IPS-18a (cell line): ENCODE results near the gene CD101.

Experiments
- H3K27ac ChIP-seq: one replicate; pipeline ENCODE4 v1.5.1; 2013; ENCODE audit warnings: low read length
- H3K27me3 ChIP-seq: one replicate; pipeline ENCODE4 v1.6.1; 2013; ENCODE audit warnings: mild to moderate bottlenecking, low read length; ENCODE audit not compliant: control insufficient read depth, insufficient read depth
- H3K36me3 ChIP-seq: one replicate; pipeline ENCODE4 v1.6.1; 2013; ENCODE audit warnings: low read depth, low read length; ENCODE audit not compliant: control insufficient read depth
- H3K4me1 ChIP-seq: one replicate; pipeline ENCODE4 v1.6.1; 2013; ENCODE audit warnings: low read depth, low read length; ENCODE audit not compliant: control insufficient read depth
- H3K4me3 ChIP-seq: one replicate; pipeline ENCODE4 v1.5.1; 2013; ENCODE audit warnings: low read length
- H3K9ac ChIP-seq: one replicate; pipeline ENCODE4 v1.6.1; 2013; ENCODE audit warnings: mild to moderate bottlenecking, low read length, moderate library complexity
- H3K9me3 ChIP-seq: one replicate; pipeline ENCODE4 v1.6.1; 2013; ENCODE audit warnings: low read depth, low read length; ENCODE audit not compliant: control insufficient read depth

CD101 gene

DNA sequence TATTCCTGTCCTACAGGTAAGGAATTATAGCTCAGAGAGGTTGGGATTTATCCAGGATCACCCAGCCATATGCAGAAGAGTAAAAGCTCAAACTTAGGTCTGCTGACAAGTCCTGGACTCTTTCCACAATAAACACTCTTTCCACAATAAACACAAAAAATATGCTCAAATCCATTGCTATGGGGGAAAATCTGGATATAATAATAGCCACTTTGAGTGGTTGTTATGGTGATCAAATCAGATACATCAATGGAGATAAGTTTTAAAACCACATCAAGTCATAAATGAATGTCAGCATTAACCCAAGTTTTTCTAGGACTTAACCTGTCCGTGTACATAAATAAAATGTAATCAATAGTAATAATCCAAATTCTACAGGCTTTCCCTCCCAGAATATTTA, 36.2 kb downstream of the CD101 start:
- no peak overlapping the region for H3K27ac ChIP-seq
- no peaks in the 10 kb centered on the region for H3K9me3 ChIP-seq
- H3K36me3 ChIP-seq: no peaks in the 10 kb centered on the region
- no peaks in the 10 kb centered on the region for H3K4me1 ChIP-seq
- H3K9ac ChIP-seq: no peak overlapping the region
- H3K27me3 ChIP-seq: no peaks in the 10 kb centered on the region
- no peak overlapping the region for H3K4me3 ChIP-seq

DNA sequence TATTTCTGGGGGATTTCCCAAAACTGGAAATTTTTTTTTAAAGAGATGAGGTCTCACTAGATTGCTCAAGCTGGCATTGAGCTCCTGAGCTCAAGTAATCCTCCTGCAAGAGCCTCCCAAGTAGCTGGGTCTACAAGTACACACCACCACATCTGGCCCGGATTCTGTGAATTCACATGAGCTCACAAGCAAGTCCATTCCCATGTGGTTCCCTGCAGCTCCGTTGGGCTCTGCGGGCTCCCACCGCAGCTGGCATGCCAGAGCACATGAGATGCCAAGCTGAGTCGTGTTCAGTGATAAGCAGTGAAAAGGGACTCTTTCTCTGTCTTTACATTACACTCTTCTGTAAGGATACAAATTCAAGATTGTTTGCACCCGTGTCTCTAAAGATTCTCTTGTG, 36.7 kb downstream of the CD101 start:
- H3K4me3 ChIP-seq: no peak overlapping the region
- H3K9ac ChIP-seq: no peak overlapping the region
- no peaks in the 10 kb centered on the region for H3K4me1 ChIP-seq
- no peaks in the 10 kb centered on the region for H3K27me3 ChIP-seq
- H3K36me3 ChIP-seq: no peaks in the 10 kb centered on the region
- H3K27ac ChIP-seq: no peak overlapping the region
- H3K9me3 ChIP-seq: no peaks in the 10 kb centered on the region

DNA sequence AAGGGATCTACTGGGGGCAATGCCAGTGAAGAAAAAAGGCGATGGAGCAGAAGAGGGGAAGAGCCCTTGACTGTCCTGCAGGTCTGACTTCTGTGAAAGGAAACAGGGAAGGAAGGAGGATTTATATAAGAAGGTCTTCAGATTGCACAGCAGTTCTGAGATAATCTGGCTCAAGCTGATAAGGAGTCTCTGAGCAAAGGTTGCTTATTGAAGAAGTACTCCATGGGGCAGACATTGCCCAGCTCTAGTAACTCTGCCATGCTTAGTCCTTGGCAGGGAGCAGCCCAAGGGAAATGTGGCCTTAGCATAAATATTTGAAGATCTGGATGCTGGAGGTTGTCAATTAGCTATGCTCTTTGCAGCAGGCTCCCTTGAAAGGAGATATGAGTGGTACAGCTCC, 42.7 kb downstream of the CD101 start:
- Histone ChIP-seq H3K36me3 (no peaks in the 10 kb centered on the region), H3K27me3 (no peaks in the 10 kb centered on the region), H3K27ac (no peak overlapping the region), H3K4me3 (no peak overlapping the region), H3K9me3 (no peaks in the 10 kb centered on the region), H3K9ac (no peak overlapping the region), H3K4me1 (no peaks in the 10 kb centered on the region)

DNA sequence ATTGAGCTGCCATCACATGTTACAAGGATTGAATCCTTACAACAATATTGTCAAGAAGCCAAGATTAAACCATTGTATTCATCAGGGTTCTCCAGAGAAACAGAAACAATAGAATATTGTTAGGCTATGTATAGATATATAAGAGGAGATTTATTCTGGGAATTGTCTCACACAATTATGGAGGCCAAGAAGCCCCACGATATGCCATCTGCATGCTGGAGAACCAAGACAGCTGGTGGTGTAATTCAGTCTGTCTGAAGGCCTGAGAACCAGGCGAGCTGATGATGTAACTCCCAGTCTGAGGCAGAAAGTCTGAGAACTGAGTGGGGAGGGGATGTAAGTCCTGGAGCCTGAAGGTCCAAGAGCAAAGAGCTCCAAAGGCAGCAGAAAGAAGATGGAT, 44.1 kb downstream of the CD101 start:
- Histone ChIP-seq H3K36me3 (no peaks in the 10 kb centered on the region), H3K27me3 (no peaks in the 10 kb centered on the region), H3K27ac (no peak overlapping the region), H3K9me3 (no peaks in the 10 kb centered on the region), H3K4me3 (no peak overlapping the region), H3K9ac (no peak overlapping the region), H3K4me1 (no peaks in the 10 kb centered on the region)

DNA sequence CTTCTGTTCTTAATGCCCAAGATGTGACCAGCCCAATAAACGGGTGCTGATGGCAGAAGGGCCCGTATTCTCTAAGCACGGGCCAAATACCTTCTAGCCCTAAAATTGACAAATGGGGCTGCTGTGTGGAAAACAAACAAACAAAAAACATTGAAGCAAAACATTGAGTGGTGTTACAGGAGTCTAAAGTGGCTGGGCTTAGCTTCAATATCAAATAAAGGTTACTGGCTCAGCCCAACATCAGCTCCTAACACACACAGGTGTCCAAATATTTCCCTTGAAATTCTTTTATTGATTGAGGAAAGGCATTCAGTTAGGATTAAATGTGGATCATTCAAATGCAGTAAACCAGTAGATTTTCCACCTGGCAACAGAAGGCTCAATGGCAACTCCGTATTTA, 45.2 kb downstream of the CD101 start:
- Histone ChIP-seq H3K9ac (no peak overlapping the region), H3K4me1 (no peaks in the 10 kb centered on the region), H3K4me3 (no peak overlapping the region), H3K27ac (no peak overlapping the region), H3K9me3 (no peaks in the 10 kb centered on the region), H3K36me3 (no peaks in the 10 kb centered on the region), H3K27me3 (no peaks in the 10 kb centered on the region)

DNA sequence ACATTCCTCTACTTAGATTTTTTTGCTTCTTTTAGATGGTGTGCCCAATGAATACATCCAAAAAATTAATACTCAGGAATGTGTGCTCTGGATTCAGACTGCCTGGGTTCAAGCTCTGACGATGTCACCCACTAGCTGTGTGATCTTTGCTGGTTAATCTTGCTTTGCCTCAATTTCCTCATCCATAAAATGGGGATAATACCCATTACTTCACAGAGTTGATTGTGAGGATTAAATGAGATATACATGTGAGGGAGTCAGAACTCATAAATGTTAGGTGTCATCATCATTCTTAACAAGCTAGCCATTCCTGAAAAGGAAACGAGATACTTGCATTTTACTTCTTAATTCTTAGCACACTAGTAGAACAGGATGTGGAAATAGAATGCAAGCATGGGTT, 45.7 kb downstream of the CD101 start:
- Histone ChIP-seq H3K4me3 (no peak overlapping the region), H3K36me3 (no peaks in the 10 kb centered on the region), H3K27ac (no peak overlapping the region), H3K27me3 (no peaks in the 10 kb centered on the region), H3K9me3 (no peaks in the 10 kb centered on the region), H3K9ac (no peak overlapping the region), H3K4me1 (no peaks in the 10 kb centered on the region)

DNA sequence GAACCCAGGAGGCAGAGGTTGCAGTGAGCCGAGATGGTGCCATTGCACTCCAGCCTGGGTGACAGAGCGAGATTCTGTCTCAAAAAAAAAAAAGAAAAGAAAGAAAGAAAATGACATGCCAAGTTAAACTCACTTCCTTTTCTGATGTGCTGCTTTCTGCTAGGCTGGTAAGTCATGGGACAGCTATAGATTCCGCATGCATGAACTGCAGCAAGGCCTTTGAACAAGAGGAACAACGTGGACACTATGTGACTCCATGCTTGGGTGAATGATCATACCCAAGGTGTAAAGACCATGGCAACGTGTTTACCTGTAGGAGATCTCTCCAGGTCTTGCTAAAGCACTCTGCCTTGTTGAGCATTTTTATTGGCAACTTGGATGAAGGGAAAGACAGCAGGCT, 48.3 kb downstream of the CD101 start:
- H3K36me3 ChIP-seq: no peaks in the 10 kb centered on the region

DNA sequence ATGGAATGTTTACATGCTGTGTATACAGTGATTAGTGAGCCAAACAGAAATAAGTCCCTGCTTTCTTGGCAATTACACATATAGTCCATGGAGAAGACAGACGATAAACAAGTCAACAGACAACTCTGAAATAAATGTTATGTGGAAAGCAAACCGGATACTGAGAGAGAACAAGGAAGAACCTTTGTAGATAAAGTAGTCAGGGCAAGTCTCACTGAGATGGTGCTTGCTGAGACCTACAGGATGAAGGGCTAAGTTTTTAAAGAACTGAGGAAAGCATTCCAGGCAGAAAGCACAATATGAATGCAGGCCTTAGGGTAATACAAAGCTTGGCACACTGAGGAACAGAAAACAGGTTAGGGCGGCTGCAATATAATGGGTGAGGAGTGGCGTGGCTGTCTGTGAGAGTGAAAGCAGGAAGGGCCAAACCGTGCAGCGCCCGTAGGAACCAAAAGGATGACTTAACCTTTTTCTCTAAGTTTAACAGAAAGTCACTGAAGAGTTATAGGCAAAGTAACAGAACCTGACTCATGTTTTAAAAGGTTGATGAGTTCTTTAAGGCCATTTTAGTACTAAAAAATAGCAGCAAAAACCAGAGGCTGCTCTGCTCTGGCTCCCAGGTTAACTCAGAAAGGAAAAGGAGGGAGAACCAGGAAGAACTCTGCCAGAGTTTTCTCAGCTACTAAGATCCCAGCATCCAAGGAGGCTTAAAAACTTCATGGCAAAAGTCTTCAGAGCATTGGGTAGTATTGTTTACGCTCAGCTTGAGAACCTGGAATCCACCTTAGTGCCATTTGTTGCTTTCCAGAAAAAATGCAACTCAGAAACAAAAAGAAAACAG, 49.9 kb downstream of the CD101 start:
- Histone ChIP-seq H3K4me1 (no peaks in the 10 kb centered on the region), H3K4me3 (no peak overlapping the region), H3K27ac (no peak overlapping the region), H3K36me3 (no peaks in the 10 kb centered on the region), H3K9ac (no peak overlapping the region), H3K9me3 (no peaks in the 10 kb centered on the region), H3K27me3 (no peaks in the 10 kb centered on the region)

More for the DNA sequence above, 48.3 kb downstream of the CD101 start:
- no peaks in the 10 kb centered on the region for H3K9me3 ChIP-seq
- no peak overlapping the region for H3K4me3 ChIP-seq
- H3K27me3 ChIP-seq: no peaks in the 10 kb centered on the region
- no peak overlapping the region for H3K9ac ChIP-seq
- H3K27ac ChIP-seq: no peak overlapping the region
- H3K4me1 ChIP-seq: no peaks in the 10 kb centered on the region

GRCh38 chr1:117054068-117054467, 52.5 kb downstream of the CD101 start:
- no peak overlapping the region for H3K9ac ChIP-seq
- no peaks in the 10 kb centered on the region for H3K9me3 ChIP-seq
- H3K36me3 ChIP-seq: no peaks in the 10 kb centered on the region
- H3K27me3 ChIP-seq: no peaks in the 10 kb centered on the region
- H3K4me1 ChIP-seq: peaks cover 8% of the 10 kb centered on the region
- H3K4me3 ChIP-seq: no peak overlapping the region
- no peak overlapping the region for H3K27ac ChIP-seq

DNA sequence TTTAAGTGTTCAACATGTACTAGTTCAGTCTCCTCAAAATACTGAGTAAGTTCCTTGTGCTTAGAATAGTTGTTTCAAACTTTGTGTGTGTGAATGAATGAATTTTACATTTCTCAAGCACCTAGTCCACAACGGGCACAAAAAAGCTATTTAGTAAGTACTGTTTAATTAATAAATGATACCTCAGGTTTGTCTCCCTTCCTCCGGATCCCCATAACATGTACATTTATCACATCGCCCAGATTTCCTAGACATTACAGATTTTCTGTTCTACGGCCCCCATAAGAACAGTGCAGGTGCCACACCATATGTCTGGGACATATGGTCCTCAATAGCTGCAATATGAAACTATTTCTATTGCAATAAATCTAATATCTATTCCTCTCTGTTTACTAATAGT, 57.2 kb downstream of the CD101 start:
- Histone ChIP-seq H3K9ac (peak overlapping the region; percentile 97), H3K4me1 (peaks cover 10% of the 10 kb centered on the region), H3K4me3 (peak overlapping the region; percentile 94), H3K9me3 (no peaks in the 10 kb centered on the region), H3K27me3 (no peaks in the 10 kb centered on the region), H3K27ac (peak overlapping the region; percentile 98), H3K36me3 (peaks cover 17% of the 10 kb centered on the region)

GRCh38 chr1:117059334-117059677, 57.7 kb downstream of the CD101 start:
- Histone ChIP-seq H3K36me3 (peaks cover 20% of the 10 kb centered on the region), H3K4me1 (peaks cover 10% of the 10 kb centered on the region), H3K9me3 (no peaks in the 10 kb centered on the region), H3K4me3 (peak overlapping the region; percentile 94), H3K9ac (peak overlapping the region; percentile 97), H3K27ac (peak overlapping the region; percentile 98), H3K27me3 (no peaks in the 10 kb centered on the region)

DNA sequence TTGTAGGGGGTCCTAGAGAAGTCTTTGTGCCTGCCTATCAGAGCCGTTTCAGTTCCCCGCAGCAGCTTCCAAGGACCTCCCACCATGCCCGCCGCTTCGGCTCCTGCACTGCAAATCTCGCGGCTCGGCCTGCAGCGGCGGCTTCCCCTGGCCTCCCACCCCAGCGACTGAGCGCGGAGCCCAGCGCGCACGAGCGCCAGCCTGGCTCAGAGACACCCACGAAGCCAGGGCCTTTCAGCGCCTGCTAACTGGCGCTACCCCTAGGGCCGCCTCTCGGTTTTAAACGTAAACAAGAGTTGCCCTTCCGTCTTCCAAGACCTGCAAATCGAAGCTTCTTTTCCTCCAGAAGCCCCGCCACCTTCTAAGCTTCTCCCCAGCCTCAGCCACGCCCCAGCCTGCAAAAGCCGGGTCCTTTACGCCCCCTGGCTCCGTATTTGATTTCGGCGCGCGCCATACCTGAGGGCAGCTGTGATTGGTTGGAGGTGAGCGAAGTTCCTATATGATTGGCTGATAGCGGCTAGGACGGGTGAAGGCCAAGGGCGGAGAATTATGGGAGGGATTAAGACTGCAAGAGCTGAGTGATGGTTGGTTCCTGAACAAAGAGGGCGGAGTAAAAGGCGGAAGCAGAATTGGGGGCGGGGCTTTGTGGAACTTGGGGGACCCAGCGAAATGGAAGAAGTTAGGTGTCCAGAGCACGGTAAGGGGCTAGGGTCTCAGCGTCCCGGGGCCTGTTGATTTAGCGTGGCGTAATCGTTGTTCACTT, 58.3 kb downstream of the CD101 start, which contains the start of gene TTF2:
Gene TTF2, plus strand, starts transcription at position 649 of the 763 bp plus-strand sequence. Its CDS starts 21 bp downstream, at position 670.
- H3K4me1 ChIP-seq: peaks cover 10% of the 10 kb centered on the region
- peaks cover 22% of the 10 kb centered on the region for H3K36me3 ChIP-seq
- peak within 1 kb of the TSS; percentile 97 for H3K9ac ChIP-seq
- H3K27ac ChIP-seq: peak within 1 kb of the TSS; percentile 98
- no peaks in the 10 kb centered on the region for H3K9me3 ChIP-seq
- no peaks in the 10 kb centered on the region for H3K27me3 ChIP-seq
- peak within 1 kb of the TSS; percentile 94 for H3K4me3 ChIP-seq
